Dedifferentiated amniotic fluid mesenchymal stem cell (primary cell): ENCODE results near the gene RCAN2.

ENCODE experiments used
- DNase-seq: peaks from one replicate; pipeline ENCODE4 v3.0.0-alpha.2; 2016; ENCODE audit errors: extremely low spot score

The RCAN2 gene

DNA sequence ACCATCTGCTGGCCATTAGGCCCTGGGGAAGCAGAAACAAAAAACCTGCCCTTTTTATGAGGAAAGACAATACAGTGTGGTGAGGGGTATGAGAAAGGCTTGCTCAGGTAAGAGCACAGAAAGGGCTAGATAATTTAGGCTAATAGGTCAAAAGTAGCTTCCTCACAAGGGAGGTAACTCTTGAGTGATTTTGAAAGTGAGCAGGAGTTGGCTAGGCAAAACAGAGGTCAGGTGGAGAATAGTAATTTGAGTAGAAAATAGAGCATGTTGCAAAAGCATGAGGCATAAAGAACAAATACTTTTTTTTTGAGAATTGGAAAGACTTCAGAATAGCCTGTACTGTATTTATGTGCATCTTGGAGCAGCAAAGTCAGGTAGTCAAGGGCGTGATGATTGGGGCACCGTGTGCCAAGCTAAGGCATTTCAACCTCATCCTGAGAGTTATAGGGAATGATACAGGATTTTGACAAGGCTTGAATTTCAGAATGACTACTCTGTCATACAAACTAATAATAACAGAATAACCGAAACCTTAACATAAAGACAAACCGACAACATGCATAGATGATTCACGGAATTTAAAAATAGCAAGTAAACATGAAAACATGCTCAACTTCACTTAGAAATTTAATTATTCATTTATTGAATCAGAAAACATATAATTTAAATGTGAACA is 197.5 kb downstream of the RCAN2 start:
- no peak for DNase-seq

- no peak for DNase-seq
Observed at GRCh38 chr6:46291880-46292279, 199.4 kb downstream of the RCAN2 start.

DNA sequence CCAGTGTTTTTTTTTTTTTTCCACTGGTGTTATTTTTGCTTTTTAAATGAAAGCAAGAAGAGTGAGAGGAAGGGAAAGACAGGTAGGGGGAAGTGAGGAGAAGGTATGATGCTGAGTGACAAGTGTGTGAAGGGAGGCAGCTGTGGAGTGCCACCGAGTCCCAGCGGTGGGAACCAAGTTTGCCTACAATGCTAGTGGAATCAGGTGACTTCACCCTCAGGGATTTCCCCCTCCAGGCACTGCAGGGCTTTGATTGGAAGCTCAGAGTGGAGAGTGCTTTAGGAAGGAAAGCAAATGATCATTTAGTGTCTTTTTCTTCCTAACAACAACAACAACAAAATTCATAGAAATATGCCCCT is 200.0 kb downstream of the RCAN2 start:
- no peak for DNase-seq

DNA sequence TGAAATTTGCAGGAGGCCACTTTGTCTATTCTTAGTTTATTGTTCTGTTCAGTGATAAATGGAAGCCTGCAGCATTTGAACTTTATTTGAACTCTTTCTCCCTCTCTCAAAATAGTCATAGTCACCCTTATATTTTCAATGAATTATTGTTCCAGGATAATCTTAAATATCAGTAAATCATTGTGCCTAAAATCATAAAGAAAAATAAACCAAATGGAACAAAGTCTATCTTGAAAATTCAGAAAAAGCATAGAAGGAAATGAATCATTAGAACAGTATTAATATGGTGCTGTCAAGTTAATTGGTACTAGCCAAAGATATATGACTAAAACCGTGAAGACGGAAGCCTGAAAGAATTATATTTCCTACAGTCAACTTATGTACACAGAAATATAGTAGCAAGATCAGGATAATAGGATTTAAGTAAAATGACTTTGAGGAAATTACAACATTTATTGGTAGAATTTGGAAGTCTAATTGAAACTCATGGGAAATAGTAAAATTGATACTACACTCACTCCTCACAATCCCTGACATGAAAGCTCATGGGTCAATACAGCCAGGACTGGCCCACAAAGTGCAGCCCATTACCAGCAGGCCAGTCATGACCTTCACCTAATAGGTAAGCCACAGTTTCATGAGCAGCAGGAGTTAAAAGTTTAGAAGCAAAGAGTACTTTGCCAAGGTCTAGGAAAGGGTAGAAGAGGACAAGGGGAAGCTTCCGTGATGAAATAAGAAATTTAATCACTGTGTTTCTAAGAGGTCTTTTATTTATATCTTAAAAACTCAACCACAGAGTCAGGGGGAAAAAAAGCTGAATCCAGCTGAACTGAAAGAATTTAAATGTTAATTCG is 200.6 kb downstream of the RCAN2 start:
- DNase-seq, result no peak

DNA sequence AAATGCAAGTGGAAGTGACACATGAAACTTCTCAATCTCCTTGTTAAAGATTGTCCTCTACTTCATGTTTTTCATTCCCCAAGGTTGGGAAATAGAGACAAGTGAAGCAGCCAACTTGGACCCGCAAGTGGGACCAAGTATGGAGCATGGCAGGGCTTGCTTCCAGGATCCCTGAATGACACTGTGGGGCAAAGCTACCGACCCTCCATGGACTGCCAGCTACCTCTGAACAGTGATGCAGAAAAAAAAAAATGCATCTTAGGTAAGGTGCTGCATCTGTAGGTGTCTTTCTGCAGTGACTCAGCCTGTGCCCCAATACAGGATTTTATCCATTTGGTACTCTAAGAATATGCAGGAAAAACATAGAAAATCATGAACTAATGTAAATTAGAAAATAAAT is 201.4 kb downstream of the RCAN2 start:
- DNase-seq, result no peak

- DNase-seq, result no peak
Observed at GRCh38 chr6:46288835-46289234, 202.4 kb downstream of the RCAN2 start.

- DNase-seq, result no peak
Observed at GRCh38 chr6:46287681-46288080, 203.6 kb downstream of the RCAN2 start.

GRCh38 chr6:46287043-46287442 is 204.2 kb downstream of the RCAN2 start:
- no peak for DNase-seq

- DNase-seq, result no peak
Observed at GRCh38 chr6:46284475-46284874, 206.8 kb downstream of the RCAN2 start.

- DNase-seq, result no peak
Observed at GRCh38 chr6:46281110-46281509, 210.1 kb downstream of the RCAN2 start.

DNA sequence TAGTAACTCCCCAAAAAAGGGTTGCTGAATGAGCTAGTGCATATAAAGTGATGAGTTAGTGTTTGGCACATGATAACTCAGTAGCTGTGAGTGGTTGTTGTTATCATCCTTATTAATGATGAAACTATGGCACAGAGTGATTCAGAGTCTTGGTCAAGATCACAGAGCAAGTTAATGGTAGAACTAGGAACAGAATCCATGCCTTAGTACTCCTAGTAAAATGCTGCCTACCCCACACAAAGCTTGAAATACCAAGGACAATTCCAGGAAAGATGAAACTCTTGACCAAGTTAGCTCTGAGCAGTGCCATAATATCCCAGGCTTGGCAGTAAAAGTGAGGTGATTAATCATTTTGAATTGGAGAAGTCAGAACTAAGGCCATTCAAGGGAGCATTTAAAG is 211.4 kb downstream of the RCAN2 start:
- no peak for DNase-seq

DNA sequence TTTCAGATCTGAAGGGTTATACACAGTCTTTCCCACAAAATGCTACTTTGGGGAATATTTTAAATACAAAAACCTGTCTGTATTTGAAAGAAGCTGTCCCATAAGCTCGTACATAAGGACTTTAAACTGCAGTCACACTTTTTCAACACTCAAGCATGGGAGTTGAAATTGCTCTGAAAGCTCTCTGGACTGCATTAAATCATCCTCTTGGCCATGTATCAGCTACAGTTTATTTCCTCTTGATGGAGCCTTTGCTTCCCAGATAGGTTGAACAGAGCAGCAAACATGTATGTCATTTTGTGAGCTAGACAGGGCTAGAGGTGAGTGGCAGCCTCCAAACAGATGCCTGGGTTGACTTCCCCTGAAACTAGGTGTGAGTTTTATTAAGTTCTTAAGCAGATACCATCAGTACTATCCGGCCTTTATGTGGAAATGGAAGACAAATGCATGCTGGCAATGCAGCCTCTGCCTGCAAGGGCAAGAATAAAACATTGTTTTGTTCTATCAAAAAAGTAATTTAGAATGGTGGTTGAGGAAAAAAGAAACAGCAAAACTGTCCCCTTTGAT is 214.6 kb downstream of the RCAN2 start:
- DNase-seq, result no peak

DNA sequence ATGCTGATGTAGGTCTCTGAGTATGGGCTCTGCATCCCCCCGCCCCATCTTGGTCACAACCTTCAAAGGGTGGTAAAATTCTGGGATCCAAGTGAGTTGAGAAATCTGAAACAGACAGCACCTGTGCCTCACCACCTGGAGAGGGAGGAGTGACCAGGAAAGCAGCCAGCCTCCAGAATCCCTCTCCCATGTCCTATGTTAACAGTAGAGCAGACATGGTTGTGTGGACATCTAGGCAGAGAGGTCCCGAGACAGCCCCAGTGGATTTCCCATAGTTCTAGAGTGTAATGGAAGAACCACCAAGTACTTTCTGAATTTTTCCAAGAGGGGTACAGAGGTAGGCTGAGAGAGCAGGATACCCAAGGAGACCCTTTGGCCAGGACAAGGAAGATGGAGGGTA is 216.7 kb downstream of the RCAN2 start:
- no peak for DNase-seq

- no peak for DNase-seq
Observed at GRCh38 chr6:46273911-46274310, 217.3 kb downstream of the RCAN2 start.

DNA sequence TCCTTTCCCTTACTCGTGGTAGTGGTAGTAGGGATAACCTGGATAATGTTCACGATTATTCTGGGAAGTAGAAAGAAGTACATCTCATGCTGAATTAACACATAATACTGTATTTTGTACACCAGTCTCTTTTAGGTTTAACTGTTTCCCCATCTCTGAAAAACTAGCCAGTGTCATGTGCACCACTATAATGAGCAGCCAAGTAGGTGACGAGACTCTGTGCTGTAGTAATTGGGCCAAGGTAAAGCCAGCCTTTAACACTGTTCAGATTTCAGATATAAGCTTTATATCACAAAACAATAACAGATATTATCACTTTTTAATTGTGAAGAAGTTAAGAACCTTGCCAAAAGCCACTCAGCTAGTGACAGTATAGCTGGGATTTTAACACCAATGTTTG is 219.5 kb downstream of the RCAN2 start:
- DNase-seq, result no peak

DNA sequence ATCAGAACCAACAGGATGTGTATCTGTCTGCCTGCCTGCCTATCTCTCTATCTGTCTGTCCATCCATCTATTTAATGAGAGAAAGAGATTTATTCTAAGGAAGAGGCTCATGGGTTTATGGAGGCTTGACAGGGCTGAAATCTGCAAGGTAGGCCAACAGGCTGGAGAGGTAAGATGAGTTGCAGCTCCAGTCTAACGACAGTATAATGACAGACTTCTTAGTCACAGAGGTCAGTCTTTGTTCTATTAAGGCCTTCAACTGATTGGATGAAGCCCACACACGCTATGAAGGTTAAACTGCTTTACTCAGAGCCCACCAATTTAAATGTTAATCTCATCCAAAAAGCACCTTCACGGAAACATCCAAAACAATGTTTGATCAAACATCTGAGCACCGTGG is 220.1 kb downstream of the RCAN2 start:
- no peak for DNase-seq

DNA sequence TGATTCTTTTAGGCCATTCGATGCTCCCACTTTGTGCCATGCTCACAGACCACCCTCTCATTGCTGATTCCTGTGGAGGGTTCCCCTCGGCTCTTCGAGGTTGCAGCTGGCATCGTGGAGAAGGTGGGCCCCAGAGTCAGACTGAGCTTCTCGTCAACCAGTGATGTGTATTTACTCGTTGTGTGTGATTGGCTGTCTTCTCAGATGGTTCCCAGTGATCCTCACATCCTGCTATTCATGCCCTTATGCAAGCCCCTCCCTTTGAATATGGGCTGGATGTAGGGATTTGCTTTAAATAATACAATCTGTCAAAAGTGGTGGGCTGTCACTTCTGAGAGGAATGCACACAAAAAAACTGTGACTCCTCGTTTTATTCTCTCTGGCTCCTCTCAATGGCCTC is 220.9 kb downstream of the RCAN2 start:
- no peak for DNase-seq

DNA sequence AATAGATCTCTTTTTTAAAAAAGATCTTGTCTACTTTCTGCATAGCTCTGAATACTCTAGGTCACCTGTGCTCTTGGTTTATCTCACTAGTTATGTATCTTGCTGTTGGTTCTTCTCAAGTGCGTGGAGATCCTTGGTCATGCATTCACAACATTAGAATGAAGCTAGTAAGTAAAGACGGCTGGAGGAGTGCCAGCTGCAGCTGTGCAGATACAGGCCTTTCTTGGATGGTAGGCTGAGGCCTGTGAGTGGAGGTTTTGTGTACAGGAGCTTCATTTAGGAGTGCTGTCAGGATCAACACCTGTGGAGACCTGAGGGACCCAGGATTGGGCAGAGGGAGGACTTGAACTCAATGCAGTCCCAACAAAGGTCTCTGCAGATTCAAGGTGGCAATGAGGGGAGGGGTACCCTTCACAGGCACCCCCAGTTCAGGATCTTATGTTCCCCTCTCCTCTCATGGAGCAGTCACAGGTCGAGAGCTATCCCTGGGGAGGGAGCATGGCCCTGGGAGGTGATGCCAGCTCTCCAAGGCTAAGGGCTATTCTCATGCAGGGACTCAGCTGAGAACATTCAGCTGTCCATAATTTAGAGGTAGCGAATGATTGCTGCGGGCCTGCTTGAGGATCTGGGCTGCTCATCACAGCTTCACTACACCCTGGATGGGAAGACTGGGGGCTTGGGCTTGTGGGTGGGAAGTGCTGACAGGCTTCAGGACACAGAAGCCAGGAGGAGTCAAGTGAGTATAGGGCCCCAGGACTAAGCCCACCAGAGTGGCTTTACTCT is 221.6 kb downstream of the RCAN2 start:
- no peak for DNase-seq

DNA sequence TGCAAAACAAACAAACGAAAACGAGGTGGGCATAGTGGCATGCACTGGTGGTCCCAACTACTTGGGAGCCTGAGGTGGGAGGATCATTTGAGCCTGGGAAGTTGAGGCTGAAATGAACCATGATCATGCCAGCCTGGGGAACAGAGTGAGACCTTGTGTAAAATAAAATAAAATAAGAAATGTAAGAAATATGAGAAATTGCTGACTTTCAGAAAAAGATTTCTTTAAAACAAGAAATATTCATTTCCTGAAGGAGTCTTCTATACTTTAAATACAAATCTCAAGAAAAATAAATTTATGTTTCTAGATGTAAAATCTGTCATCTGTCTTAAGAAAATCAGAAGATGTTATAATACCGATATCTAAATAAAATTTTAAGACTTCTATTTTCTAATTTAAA is 223.7 kb downstream of the RCAN2 start:
- DNase-seq, result no peak

DNA sequence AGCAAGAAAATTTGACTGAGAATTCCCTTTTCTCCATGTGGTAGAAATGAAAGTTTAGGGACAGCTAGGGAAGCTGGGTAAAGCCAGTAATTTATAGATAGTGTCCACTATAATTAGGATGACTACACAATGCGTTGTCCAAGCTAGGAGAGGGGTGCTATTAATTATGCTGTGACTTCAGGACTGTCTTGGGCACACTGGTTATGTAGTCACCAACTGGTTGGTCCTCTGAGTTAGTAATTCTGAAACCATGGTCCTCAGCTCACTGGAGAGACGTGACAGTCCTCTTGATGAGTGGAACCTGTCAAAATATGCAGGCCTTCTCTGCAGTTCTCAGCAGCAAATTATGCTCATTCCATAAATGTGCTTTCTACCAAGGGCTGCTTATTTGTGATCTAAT is 225.9 kb downstream of the RCAN2 start:
- no peak for DNase-seq

DNA sequence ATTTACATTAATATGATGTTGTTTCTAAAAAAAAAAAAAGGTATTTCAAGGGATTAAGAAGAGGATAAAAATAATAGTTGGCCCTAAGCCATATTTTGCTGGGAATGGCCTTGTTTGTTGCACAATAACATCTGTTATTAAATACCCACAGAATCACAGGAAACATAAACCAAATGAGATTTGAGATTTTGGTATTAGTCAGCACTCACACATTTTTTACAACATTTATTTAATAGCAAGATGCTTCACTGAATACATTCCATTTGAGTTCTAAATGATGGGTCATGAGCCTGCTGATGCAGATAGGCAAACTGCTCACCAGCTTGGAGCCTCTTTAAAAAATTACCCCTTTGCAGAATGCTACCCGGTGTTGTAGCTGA is 227.6 kb downstream of the RCAN2 start:
- DNase-seq, result peak; percentile 81

DNA sequence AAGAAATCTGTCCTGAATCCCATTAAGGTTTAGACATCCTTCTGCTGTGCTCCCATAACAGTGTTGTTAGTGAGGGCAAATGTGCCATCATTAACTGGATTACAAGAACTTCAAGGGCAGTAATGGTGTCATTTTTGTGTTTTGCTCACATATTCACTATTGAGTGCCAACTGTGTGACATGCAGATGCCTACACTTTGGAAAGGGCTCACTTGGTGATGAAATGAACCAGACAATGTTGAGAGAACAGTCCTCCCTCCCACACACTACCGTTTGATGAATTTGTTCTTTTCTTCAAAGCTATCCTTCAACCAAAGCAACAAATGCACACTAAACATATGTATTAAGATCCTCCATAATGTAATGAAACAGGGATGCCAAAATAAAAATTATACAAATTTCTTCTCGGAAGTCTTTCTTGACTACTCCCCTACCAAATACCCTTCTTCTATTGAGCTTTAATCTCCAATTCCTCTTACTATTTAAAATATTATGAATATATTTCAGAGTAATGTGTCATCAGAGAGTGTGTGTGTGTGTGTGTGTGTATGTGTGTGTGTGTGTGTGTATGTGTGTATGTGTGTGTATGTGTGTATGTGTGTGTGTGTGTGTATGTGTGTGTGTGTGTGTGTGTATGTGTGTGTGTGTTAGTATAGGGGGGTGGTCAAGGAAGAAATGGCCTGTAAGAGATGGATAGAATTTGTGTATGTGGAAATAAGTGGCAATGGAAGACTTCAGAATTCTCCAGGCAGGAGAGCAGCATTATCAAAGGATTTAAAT is 228.1 kb downstream of the RCAN2 start:
- no peak for DNase-seq
